Glutamatergic neuron (in vitro differentiated cells): ENCODE results near the gene PRUNE1. TPM values are rescaled to one million over a fixed set of nuclear protein-coding genes. Genes with fewer than 3 reads are reported as not detected.
A peak's percentile ranks its signal among the peaks of the same experiment; 100 is the strongest.

ENCODE experiments used
- DNase-seq: peaks from one replicate; pipeline ENCODE4 v3.0.0; 2022
- H3K27ac Mint-ChIP-seq: one replicate; pipeline ENCODE4 v1.8.0; 2020; ENCODE audit warnings: mild to moderate bottlenecking, mixed read lengths, inconsistent platforms; ENCODE audit not compliant: unreplicated experiment
- H3K27me3 Mint-ChIP-seq: one replicate; pipeline ENCODE4 v1.8.0; 2020; ENCODE audit warnings: mild to moderate bottlenecking, moderate library complexity, mixed read lengths, inconsistent platforms; ENCODE audit not compliant: unreplicated experiment
- H3K36me3 Mint-ChIP-seq: one replicate; pipeline ENCODE4 v1.8.0; 2020; ENCODE audit warnings: mild to moderate bottlenecking, mixed read lengths, inconsistent platforms; ENCODE audit not compliant: unreplicated experiment
- H3K4me1 Mint-ChIP-seq: one replicate; pipeline ENCODE4 v1.8.0; 2020; ENCODE audit warnings: mild to moderate bottlenecking, low read depth, mixed read lengths, inconsistent platforms; ENCODE audit not compliant: unreplicated experiment
- H3K4me3 Mint-ChIP-seq: one replicate; pipeline ENCODE4 v1.8.0; 2020; ENCODE audit warnings: mild to moderate bottlenecking, mixed read lengths, inconsistent platforms; ENCODE audit not compliant: unreplicated experiment
- H3K9me3 Mint-ChIP-seq: one replicate; pipeline ENCODE4 v1.8.0; 2020; ENCODE audit warnings: mild to moderate bottlenecking, moderate library complexity, mixed read lengths, inconsistent platforms; ENCODE audit not compliant: unreplicated experiment
- CTCF ChIP-seq: fragments of 200-600 bp; sonication (generic); IDR thresholded peaks from one replicate; pipeline ENCODE4 v1.5.0; 2021; ENCODE audit not compliant: partially characterized antibody, unreplicated experiment
- total RNA-seq: library from RNA; stranded (reverse); fragmentation: NEBNext Ultra II Directional; extraction: Animal tissue kit (Norgen Biotek cat#: 25700); gene quantifications from one replicate; pipeline ENCODE4 v1.2.1, GENCODE V29; 2021; ENCODE audit not compliant: unreplicated experiment

PRUNE1 gene
- total RNA-seq, 1 donor from 2014 or later, result 14.9 TPM

- Mint-ChIP-seq H3K36me3 (no peaks in the 10 kb centered on the region), H3K4me3 (no peak overlapping the region), H3K27ac (no peak overlapping the region), H3K4me1 (no peaks in the 10 kb centered on the region), H3K9me3 (no peaks in the 10 kb centered on the region), H3K27me3 (no peaks in the 10 kb centered on the region)
- peak; percentile 55 for TF ChIP-seq CTCF
- peak; percentile 85 for DNase-seq
Observed at GRCh38 chr1:151024540-151025146, 16.4 kb downstream of the PRUNE1 start.

- TF ChIP-seq CTCF, result no peak
- Mint-ChIP-seq H3K9me3 (no peaks in the 10 kb centered on the region), H3K27me3 (no peaks in the 10 kb centered on the region), H3K4me1 (no peaks in the 10 kb centered on the region), H3K27ac (no peak overlapping the region), H3K4me3 (no peak overlapping the region), H3K36me3 (no peaks in the 10 kb centered on the region)
- no peak for DNase-seq
Observed at GRCh38 chr1:151026460-151026859, 18.2 kb downstream of the PRUNE1 start.

GRCh38 chr1:151032164-151032563, 23.9 kb downstream of the PRUNE1 start:
- DNase-seq, result no peak
- no peak for TF ChIP-seq CTCF
- no peaks in the 10 kb centered on the region for H3K27me3 Mint-ChIP-seq
- H3K27ac Mint-ChIP-seq, result no peak overlapping the region
- H3K4me1 Mint-ChIP-seq, result no peaks in the 10 kb centered on the region
- H3K9me3 Mint-ChIP-seq, result no peaks in the 10 kb centered on the region
- no peak overlapping the region for H3K4me3 Mint-ChIP-seq
- H3K36me3 Mint-ChIP-seq, result no peaks in the 10 kb centered on the region

- no peaks in the 10 kb centered on the region for H3K9me3 Mint-ChIP-seq
- no peak overlapping the region for H3K27ac Mint-ChIP-seq
- H3K4me3 Mint-ChIP-seq, result no peak overlapping the region
- no peak for DNase-seq
- H3K27me3 Mint-ChIP-seq, result no peaks in the 10 kb centered on the region
- H3K36me3 Mint-ChIP-seq, result no peaks in the 10 kb centered on the region
- no peak for TF ChIP-seq CTCF
- H3K4me1 Mint-ChIP-seq, result no peaks in the 10 kb centered on the region
Observed at GRCh38 chr1:151035167-151035566, 26.9 kb downstream of the PRUNE1 start.

- Mint-ChIP-seq H3K4me1 (no peaks in the 10 kb centered on the region), H3K27me3 (no peaks in the 10 kb centered on the region), H3K9me3 (no peaks in the 10 kb centered on the region), H3K27ac (no peak within 1 kb of the TSS), H3K36me3 (no peaks in the 10 kb centered on the region), H3K4me3 (no peak within 1 kb of the TSS)
- no peak for DNase-seq
- TF ChIP-seq CTCF, result no peak
Observed at GRCh38 chr1:151036356-151036755, 28.1 kb downstream of the PRUNE1 start, which contains the start of gene BNIPL. Gene BNIPL (plus strand): TSS chr1:151036586. CDS start chr1:151036726, 140 bp downstream.
